HG03097 (cell line): ENCODE data around the gene RPL31.

ENCODE experiments used
- ATAC-seq: cut with Tn5 transposase; IDR thresholded peaks from one replicate; pipeline ENCODE4 v1.9.1; 2021; ENCODE audit not compliant: unreplicated experiment, low FRiP score

RPL31 gene

GRCh38 chr2:101001691-101002561 is at the start of gene RPL31:
TSS of gene RPL31 (plus strand) at chr2:101002289. CDS start at chr2:101002702, 413 bp downstream.
- ATAC-seq = peak; percentile 95

GRCh38 chr2:100952512-100952911 is 49.6 kb upstream of the RPL31 start:
- no peak for ATAC-seq

GRCh38 chr2:100953406-100954043 is 48.6 kb upstream of the RPL31 start:
- ATAC-seq = no peak

GRCh38 chr2:100954044-100954420 is 48.1 kb upstream of the RPL31 start:
- ATAC-seq = no peak

- no peak for ATAC-seq
These were observed 46.9 kb upstream of the RPL31 start for GRCh38 chr2:100955226-100955625.

- no peak for ATAC-seq
These were observed 46.0 kb upstream of the RPL31 start for GRCh38 chr2:100956081-100956480.

- ATAC-seq = no peak
These were observed 44.0 kb upstream of the RPL31 start for GRCh38 chr2:100957996-100958653.

- ATAC-seq = no peak
These were observed 42.7 kb upstream of the RPL31 start for GRCh38 chr2:100959225-100959880.

GRCh38 chr2:100960688-100961087 is 41.4 kb upstream of the RPL31 start:
- ATAC-seq = no peak

GRCh38 chr2:100962366-100963025 is 39.6 kb upstream of the RPL31 start:
- no peak for ATAC-seq

GRCh38 chr2:100963026-100963375 is 39.1 kb upstream of the RPL31 start:
- ATAC-seq = no peak

- ATAC-seq = no peak
These were observed 37.9 kb upstream of the RPL31 start for GRCh38 chr2:100964222-100964621.

GRCh38 chr2:100964681-100965169 is 37.4 kb upstream of the RPL31 start:
- no peak for ATAC-seq

- no peak for ATAC-seq
These were observed 36.5 kb upstream of the RPL31 start for GRCh38 chr2:100965596-100965995.

- no peak for ATAC-seq
These were observed 34.4 kb upstream of the RPL31 start for GRCh38 chr2:100967716-100968115.

- ATAC-seq = no peak
These were observed 33.6 kb upstream of the RPL31 start for GRCh38 chr2:100968146-100969145.

GRCh38 chr2:100969998-100970397 is 32.1 kb upstream of the RPL31 start:
- no peak for ATAC-seq

- ATAC-seq = no peak
These were observed 30.9 kb upstream of the RPL31 start for GRCh38 chr2:100971221-100971620.

- no peak for ATAC-seq
These were observed 29.6 kb upstream of the RPL31 start for GRCh38 chr2:100972452-100972851.
